GM12878 (cell line): ENCODE measurements around the gene PHLDA2. TPM values are rescaled to one million over a fixed set of nuclear protein-coding genes. Genes with fewer than 3 reads are reported as not detected.

Source experiments
- ATAC-seq: fragments of 200-7000 bp; cut with Tn5 transposase; 3 replicates; pipeline ENCODE4 v1.9.1; 2020; ENCODE audit warnings: mild to moderate bottlenecking, moderate library complexity
- BruUV-seq: library from RNA; stranded (reverse); fragments of 400-500 nt; replicated peaks from 2 replicates; lab custom pipeline; 2021; lab: Mats Ljungman, UMichigan
- CTCF ChIA-PET: fragments of 300-600 bp; sonication (Branson Sonifier 250); formaldehyde crosslinking; extraction: SDS; loops from one replicate; lab custom pipeline; 2021; ENCODE audit warnings: inconsistent platforms; lab: Yijun Ruan, JAX
- POLR2A ChIA-PET: fragments of 350-600 bp; formaldehyde crosslinking; extraction: SDS; loops from one replicate; lab custom pipeline; 2021; ENCODE audit warnings: inconsistent platforms; lab: Charles Lee
- RAD21 ChIA-PET: fragments of 300-600 bp; sonication (Branson Sonifier 250); formaldehyde crosslinking; loops from one replicate; lab custom pipeline; 2023; ENCODE audit warnings: antibody characterized with exemption; ENCODE audit not compliant: unreplicated experiment; lab: Charles Lee
- SMC1A ChIA-PET: fragments of 300-600 bp; sonication (Branson Sonifier 250); formaldehyde crosslinking; loops from one replicate; lab custom pipeline; 2023; ENCODE audit not compliant: unreplicated experiment, uncharacterized antibody; lab: Charles Lee
- DNase-seq: peaks from one replicate; pipeline ENCODE4 v3.0.0-alpha.2; 2011; ENCODE audit warnings: low read depth, low spot score
- FAIRE-seq: peaks from 3 replicates; lab custom pipeline; 2011; peaks lifted over from hg19 to GRCh38; lab: Jason Lieb, UNC
- H2AFZ ChIP-seq: 2 replicates; pipeline ENCODE4 v1.6.0; 2011; ENCODE audit warnings: low read depth, low read length, control low read depth; ENCODE audit not compliant: control insufficient read depth
- H3K27ac ChIP-seq: 2 replicates; pipeline ENCODE4 v1.5.1; 2011; ENCODE audit warnings: control low read depth; ENCODE audit not compliant: control insufficient read depth, insufficient read depth
- H3K27me3 ChIP-seq, 2 experiments: replicated peaks in 1 of 2; 2 replicates each; pipeline versions ENCODE4 v1.6.0 to v1.6.1; 2011; ENCODE audit warnings: low read length in 1 of 2; ENCODE audit not compliant: control insufficient read depth in 2 of 2, insufficient read depth in 2 of 2
- H3K36me3 ChIP-seq, 2 experiments: 2 replicates each; pipeline ENCODE4 v1.5.1; 2011; ENCODE audit warnings: low read length in 1 of 2; ENCODE audit not compliant: control insufficient read depth in 2 of 2, insufficient read depth in 2 of 2
- H3K4me1 ChIP-seq: 2 replicates; pipeline ENCODE4 v1.6.1; 2011; ENCODE audit warnings: mild to moderate bottlenecking, low read length, moderate library complexity, mixed read lengths; ENCODE audit not compliant: control insufficient read depth, insufficient read depth
- H3K4me2 ChIP-seq: 2 replicates; pipeline ENCODE4 v1.6.0; 2011; ENCODE audit warnings: control low read depth; ENCODE audit not compliant: control insufficient read depth, insufficient read depth
- H3K4me3 ChIP-seq: fragments of 200-600 bp; sonication (generic); 2 replicates; pipeline ENCODE4 v1.5.1; 2016
- H3K79me2 ChIP-seq: 2 replicates; pipeline ENCODE4 v1.6.0; 2011; ENCODE audit warnings: low read length; ENCODE audit not compliant: control insufficient read depth, insufficient read depth
- H3K9ac ChIP-seq: 2 replicates; pipeline ENCODE4 v1.8.0; 2011; ENCODE audit warnings: low read length, control low read depth, mixed read lengths; ENCODE audit not compliant: control insufficient read depth, insufficient read depth
- H3K9me3 ChIP-seq: replicated peaks from 3 replicates; pipeline ENCODE4 v1.5.1; 2011; ENCODE audit warnings: mild to moderate bottlenecking, low read length; ENCODE audit not compliant: control insufficient read depth, insufficient read depth
- H4K20me1 ChIP-seq: 2 replicates; pipeline ENCODE4 v1.6.0; 2011; ENCODE audit not compliant: control insufficient read depth, insufficient read depth
- E2F8 ChIP-seq: fragments of 450-650 bp; IDR thresholded peaks from 2 replicates; pipeline ENCODE4 v1.6.1; 2018; ENCODE audit warnings: mild to moderate bottlenecking, low read depth, moderate library complexity; ENCODE audit not compliant: partially characterized antibody
- KAT2A ChIP-seq: conservative IDR thresholded peaks from 2 replicates; pipeline ENCODE4 v1.6.1; 2011; ENCODE audit warnings: low read depth, low read length; ENCODE audit not compliant: control insufficient read depth
- KDM1A ChIP-seq: fragments of 200-600 bp; sonication (generic); IDR thresholded peaks from 2 replicates; pipeline ENCODE4 v1.6.1; 2016; ENCODE audit warnings: borderline replicate concordance
- MTA3 ChIP-seq: IDR thresholded peaks from 2 replicates; pipeline ENCODE4 v1.6.1; 2012; ENCODE audit warnings: low read length, inconsistent platforms, borderline replicate concordance
- NRF1 ChIP-seq: conservative IDR thresholded peaks from 2 replicates; pipeline ENCODE4 v1.6.1; 2011; ENCODE audit warnings: mild to moderate bottlenecking, low read depth, low read length, improper control_type of control experiment
- SMAD5 ChIP-seq: IDR thresholded peaks from 2 replicates; pipeline ENCODE4 v1.6.1; 2016; ENCODE audit warnings: antibody characterized with exemption, low read depth
- SREBF1 ChIP-seq: IDR thresholded peaks from 2 replicates; pipeline ENCODE4 v1.6.1; 2012; ENCODE audit warnings: mild to moderate bottlenecking, low read length
- ZSCAN29 ChIP-seq: fragments of 450-650 bp; IDR thresholded peaks from 2 replicates; pipeline ENCODE4 v1.6.1; 2017; ENCODE audit warnings: mild to moderate bottlenecking, moderate library complexity
- WGBS: methylation state at CpG from one replicate; pipeline ENCODE4 v1.1.6; 2016; ENCODE audit warnings: low lambda C conversion rate; ENCODE audit not compliant: insufficient replicate concordance, insufficient coverage; ENCODE audit errors: missing lambda C conversion rate; 5-methylcytosine and 5-hydroxymethylcytosine counted together
- in situ Hi-C: fragments of 300-500 bp; cut with MboI; formaldehyde crosslinking; loops from 9 replicates; pipeline ENCODE4 v1.14.3; 2018; ENCODE audit warnings: mixed read lengths
- intact Hi-C: fragments of 100-400 bp; cut with micrococcal nuclease; formaldehyde crosslinking; loops from one replicate; pipeline ENCODE4 v1.14.2; 2022; ENCODE audit not compliant: unreplicated experiment
- polyA plus RNA-seq, 11 experiments: library from polyadenylated mRNA; depleted of rRNA in 4 of 11; unstranded in 6 of 11; stranded (reverse) in 5 of 11; fragments of >200 nt; fragmentation: Nextera tagmentation in 4 of 11; fragmentation: Illumina TruSeq in 1 of 11; extraction: Ambion mirVana in 4 of 11; extraction: Trizol in 1 of 11; gene quantifications; 1 replicate in 1 of 11; 2 replicates in 10 of 11; pipeline versions ENCODE4 v1.2.1 to v1.2.3, GENCODE V29; 2011 to 2016; ENCODE audit warnings: inconsistent platforms in 2 of 11, missing spikeins in 2 of 11, low read depth in 1 of 11
- total RNA-seq, 4 experiments: library from RNA; depleted of rRNA in 3 of 4; stranded (reverse); fragments of >200 nt in 3 of 4; fragmentation: Illumina TruSeq in 1 of 4; extraction: Trizol in 1 of 4; gene quantifications; 2 replicates each; pipeline versions ENCODE4 v1.2.1 to v1.2.3, GENCODE V29; 2013 to 2021
- TF ChIP-seq, protein P1 (sequence below): fragments of 450-650 bp; formaldehyde crosslinking; IDR thresholded peaks from 2 replicates; pipeline ENCODE4 v1.5.0; 2022; ENCODE audit warnings: mild to moderate bottlenecking, missing genetic modification characterization
- TF ChIP-seq, protein P2 (sequence below): fragments of 150-350 bp; IDR thresholded peaks from 2 replicates; pipeline ENCODE4 v1.6.1; 2014; ENCODE audit warnings: mild to moderate bottlenecking, low read depth, low read length
- TF ChIP-seq, protein P3 (sequence below): fragments of 450-650 bp; IDR thresholded peaks from 2 replicates; pipeline ENCODE4 v1.6.1; 2017; ENCODE audit warnings: mild to moderate bottlenecking, moderate library complexity

The PHLDA2 gene
- total and polyA plus RNA-seq, 10 of the 15 experiments (the other 5 are each of a cell fraction or from before 2014, with no cell fraction given): 0.15 to 0.49 (median 0.16) TPM; not detected in 7

GRCh38 chr11:2924821-2925675 is 4.2 kb downstream of the PHLDA2 start:
- Histone ChIP-seq H3K79me2 (no peaks in the 10 kb centered on the region), H3K4me3 (no peak overlapping the region), H3K36me3 (no peaks in the 10 kb centered on the region), H4K20me1 (no peaks in the 10 kb centered on the region), H3K27ac (no peak overlapping the region), H2AFZ (no peak overlapping the region), H3K9ac (no peak overlapping the region), H3K4me2 (no peak overlapping the region), H3K27me3 (peaks cover 3 to 15% of the 10 kb centered on the region in 2 experiments), H3K4me1 (peaks cover 7% of the 10 kb centered on the region), H3K9me3 (no peaks in the 10 kb centered on the region)
- SMC1A ChIA-PET: no interaction called here
- FAIRE-seq (no peak), DNase-seq (no peak), ATAC-seq (no peak)
- WGBS: 66% methylated on average over 30 of the region's 30 CpGs
- RAD21 ChIA-PET: no interaction called here
- POLR2A ChIA-PET: no interaction called here
- intact Hi-C loops (no loop called here), in situ Hi-C loops (no loop called here)
- BruUV-seq: no TSS peak
- CTCF ChIA-PET: no interaction called here
- no peak for TF ChIP-seq NRF1
- TF ChIP-seq MTA3: no peak
- no peak for TF ChIP-seq SREBF1
- TF ChIP-seq KDM1A: no peak
- TF ChIP-seq, protein P1, sequence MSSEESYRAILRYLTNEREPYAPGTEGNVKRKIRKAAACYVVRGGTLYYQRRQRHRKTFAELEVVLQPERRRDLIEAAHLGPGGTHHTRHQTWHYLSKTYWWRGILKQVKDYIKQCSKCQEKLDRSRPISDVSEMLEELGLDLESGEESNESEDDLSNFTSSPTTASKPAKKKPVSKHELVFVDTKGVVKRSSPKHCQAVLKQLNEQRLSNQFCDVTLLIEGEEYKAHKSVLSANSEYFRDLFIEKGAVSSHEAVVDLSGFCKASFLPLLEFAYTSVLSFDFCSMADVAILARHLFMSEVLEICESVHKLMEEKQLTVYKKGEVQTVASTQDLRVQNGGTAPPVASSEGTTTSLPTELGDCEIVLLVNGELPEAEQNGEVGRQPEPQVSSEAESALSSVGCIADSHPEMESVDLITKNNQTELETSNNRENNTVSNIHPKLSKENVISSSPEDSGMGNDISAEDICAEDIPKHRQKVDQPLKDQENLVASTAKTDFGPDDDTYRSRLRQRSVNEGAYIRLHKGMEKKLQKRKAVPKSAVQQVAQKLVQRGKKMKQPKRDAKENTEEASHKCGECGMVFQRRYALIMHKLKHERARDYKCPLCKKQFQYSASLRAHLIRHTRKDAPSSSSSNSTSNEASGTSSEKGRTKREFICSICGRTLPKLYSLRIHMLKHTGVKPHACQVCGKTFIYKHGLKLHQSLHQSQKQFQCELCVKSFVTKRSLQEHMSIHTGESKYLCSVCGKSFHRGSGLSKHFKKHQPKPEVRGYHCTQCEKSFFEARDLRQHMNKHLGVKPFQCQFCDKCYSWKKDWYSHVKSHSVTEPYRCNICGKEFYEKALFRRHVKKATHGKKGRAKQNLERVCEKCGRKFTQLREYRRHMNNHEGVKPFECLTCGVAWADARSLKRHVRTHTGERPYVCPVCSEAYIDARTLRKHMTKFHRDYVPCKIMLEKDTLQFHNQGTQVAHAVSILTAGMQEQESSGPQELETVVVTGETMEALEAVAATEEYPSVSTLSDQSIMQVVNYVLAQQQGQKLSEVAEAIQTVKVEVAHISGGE: no peak
- TF ChIP-seq, protein P2, sequence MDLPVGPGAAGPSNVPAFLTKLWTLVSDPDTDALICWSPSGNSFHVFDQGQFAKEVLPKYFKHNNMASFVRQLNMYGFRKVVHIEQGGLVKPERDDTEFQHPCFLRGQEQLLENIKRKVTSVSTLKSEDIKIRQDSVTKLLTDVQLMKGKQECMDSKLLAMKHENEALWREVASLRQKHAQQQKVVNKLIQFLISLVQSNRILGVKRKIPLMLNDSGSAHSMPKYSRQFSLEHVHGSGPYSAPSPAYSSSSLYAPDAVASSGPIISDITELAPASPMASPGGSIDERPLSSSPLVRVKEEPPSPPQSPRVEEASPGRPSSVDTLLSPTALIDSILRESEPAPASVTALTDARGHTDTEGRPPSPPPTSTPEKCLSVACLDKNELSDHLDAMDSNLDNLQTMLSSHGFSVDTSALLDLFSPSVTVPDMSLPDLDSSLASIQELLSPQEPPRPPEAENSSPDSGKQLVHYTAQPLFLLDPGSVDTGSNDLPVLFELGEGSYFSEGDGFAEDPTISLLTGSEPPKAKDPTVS: no peak
- TF ChIP-seq ZSCAN29: no peak
- TF ChIP-seq, protein P3, sequence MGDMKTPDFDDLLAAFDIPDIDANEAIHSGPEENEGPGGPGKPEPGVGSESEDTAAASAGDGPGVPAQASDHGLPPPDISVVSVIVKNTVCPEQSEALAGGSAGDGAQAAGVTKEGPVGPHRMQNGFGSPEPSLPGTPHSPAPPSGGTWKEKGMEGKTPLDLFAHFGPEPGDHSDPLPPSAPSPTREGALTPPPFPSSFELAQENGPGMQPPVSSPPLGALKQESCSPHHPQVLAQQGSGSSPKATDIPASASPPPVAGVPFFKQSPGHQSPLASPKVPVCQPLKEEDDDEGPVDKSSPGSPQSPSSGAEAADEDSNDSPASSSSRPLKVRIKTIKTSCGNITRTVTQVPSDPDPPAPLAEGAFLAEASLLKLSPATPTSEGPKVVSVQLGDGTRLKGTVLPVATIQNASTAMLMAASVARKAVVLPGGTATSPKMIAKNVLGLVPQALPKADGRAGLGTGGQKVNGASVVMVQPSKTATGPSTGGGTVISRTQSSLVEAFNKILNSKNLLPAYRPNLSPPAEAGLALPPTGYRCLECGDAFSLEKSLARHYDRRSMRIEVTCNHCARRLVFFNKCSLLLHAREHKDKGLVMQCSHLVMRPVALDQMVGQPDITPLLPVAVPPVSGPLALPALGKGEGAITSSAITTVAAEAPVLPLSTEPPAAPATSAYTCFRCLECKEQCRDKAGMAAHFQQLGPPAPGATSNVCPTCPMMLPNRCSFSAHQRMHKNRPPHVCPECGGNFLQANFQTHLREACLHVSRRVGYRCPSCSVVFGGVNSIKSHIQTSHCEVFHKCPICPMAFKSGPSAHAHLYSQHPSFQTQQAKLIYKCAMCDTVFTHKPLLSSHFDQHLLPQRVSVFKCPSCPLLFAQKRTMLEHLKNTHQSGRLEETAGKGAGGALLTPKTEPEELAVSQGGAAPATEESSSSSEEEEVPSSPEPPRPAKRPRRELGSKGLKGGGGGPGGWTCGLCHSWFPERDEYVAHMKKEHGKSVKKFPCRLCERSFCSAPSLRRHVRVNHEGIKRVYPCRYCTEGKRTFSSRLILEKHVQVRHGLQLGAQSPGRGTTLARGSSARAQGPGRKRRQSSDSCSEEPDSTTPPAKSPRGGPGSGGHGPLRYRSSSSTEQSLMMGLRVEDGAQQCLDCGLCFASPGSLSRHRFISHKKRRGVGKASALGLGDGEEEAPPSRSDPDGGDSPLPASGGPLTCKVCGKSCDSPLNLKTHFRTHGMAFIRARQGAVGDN: no peak
- no peak for TF ChIP-seq SMAD5
- TF ChIP-seq E2F8: no peak
- TF ChIP-seq KAT2A: no peak
